CD8-positive, alpha-beta memory T cell (primary cell): ENCODE measurements around the gene CFAP77. TPM values are rescaled to one million over a fixed set of nuclear protein-coding genes. Genes with fewer than 3 reads are reported as not detected.

ENCODE experiments used
- CTCF ChIA-PET: fragments of 350-600 bp; sonication (Branson Sonifier 250); formaldehyde crosslinking; loops from one replicate; lab custom pipeline; 2021; ENCODE audit warnings: antibody characterized with exemption; lab: Charles Lee
- POLR2A ChIA-PET: fragments of 350-600 bp; sonication (Branson Sonifier 250); formaldehyde crosslinking; loops from one replicate; lab custom pipeline; 2021; ENCODE audit warnings: antibody characterized with exemption; lab: Charles Lee
- DNase-seq, 5 donors: peaks; one replicate each; pipeline versions ENCODE4 v3.0.0 to v3.0.0-alpha.2; 2020 to 2022; ENCODE audit warnings: mixed read lengths in 1 of 5
- H3K27ac ChIP-seq: one replicate; pipeline ENCODE4 v1.7.0; 2013; ENCODE audit warnings: low read depth, mild to moderate bottlenecking, low read length, moderate library complexity
- H3K27me3 ChIP-seq: 2 replicates; pipeline ENCODE4 v1.7.0; 2013; ENCODE audit warnings: low read length, mild to moderate bottlenecking; ENCODE audit not compliant: insufficient read depth, poor library complexity, severe bottlenecking
- H3K36me3 ChIP-seq: 2 replicates; pipeline ENCODE4 v1.7.0; 2013; ENCODE audit warnings: mild to moderate bottlenecking, low read length, moderate library complexity; ENCODE audit not compliant: insufficient read depth
- H3K4me1 ChIP-seq: 2 replicates; pipeline ENCODE4 v1.7.0; 2013; ENCODE audit warnings: mild to moderate bottlenecking, low read length, moderate library complexity; ENCODE audit not compliant: insufficient read depth
- H3K4me3 ChIP-seq: 2 replicates; pipeline ENCODE4 v1.7.0; 2013; ENCODE audit warnings: mild to moderate bottlenecking, low read length
- H3K9me3 ChIP-seq: 2 replicates; pipeline ENCODE4 v1.7.0; 2013; ENCODE audit warnings: mild to moderate bottlenecking, low read length
- H3K27ac Mint-ChIP-seq, 8 donors: one replicate each; pipeline ENCODE4 v1.8.0; 2020 to 2021; ENCODE audit warnings: mixed read lengths in 8 of 8, mild to moderate bottlenecking in 6 of 8, inconsistent platforms in 3 of 8, moderate library complexity in 3 of 8
- H3K27me3 Mint-ChIP-seq, 2 donors: one replicate each; pipeline ENCODE4 v1.8.0; 2020 to 2021; ENCODE audit warnings: mixed read lengths in 2 of 2, mild to moderate bottlenecking in 1 of 2, moderate library complexity in 1 of 2
- H3K36me3 Mint-ChIP-seq, 3 donors: one replicate each; pipeline ENCODE4 v1.8.0; 2020 to 2021; ENCODE audit warnings: mixed read lengths in 3 of 3, inconsistent platforms in 1 of 3, mild to moderate bottlenecking in 1 of 3
- H3K4me1 Mint-ChIP-seq, 3 donors: one replicate each; pipeline ENCODE4 v1.8.0; 2020 to 2021; ENCODE audit warnings: mixed read lengths in 3 of 3, inconsistent platforms in 1 of 3, mild to moderate bottlenecking in 1 of 3
- H3K4me3 Mint-ChIP-seq, 7 donors: one replicate each; pipeline ENCODE4 v1.8.0; 2020 to 2021; ENCODE audit warnings: mixed read lengths in 7 of 7, mild to moderate bottlenecking in 6 of 7, moderate library complexity in 4 of 7, inconsistent platforms in 2 of 7
- H3K9me3 Mint-ChIP-seq, 5 donors: one replicate each; pipeline ENCODE4 v1.8.0; 2020 to 2022; ENCODE audit warnings: mixed read lengths in 5 of 5, mild to moderate bottlenecking in 3 of 5, moderate library complexity in 2 of 5, inconsistent platforms in 1 of 5
- polyA plus RNA-seq: library from polyadenylated mRNA; unstranded; fragments of 300-500 nt; fragmentation: Illumina TruSeq; gene quantifications from one replicate; pipeline ENCODE4 v1.2.3, GENCODE V29; 2021
- total RNA-seq, 2 experiments: library from RNA; stranded (reverse); gene quantifications; one replicate each; pipeline ENCODE4 v1.2.3, GENCODE V29; 2021

Gene CFAP77
- total and polyA plus RNA-seq, 3 experiments from 2014 or later, result not detected

DNA sequence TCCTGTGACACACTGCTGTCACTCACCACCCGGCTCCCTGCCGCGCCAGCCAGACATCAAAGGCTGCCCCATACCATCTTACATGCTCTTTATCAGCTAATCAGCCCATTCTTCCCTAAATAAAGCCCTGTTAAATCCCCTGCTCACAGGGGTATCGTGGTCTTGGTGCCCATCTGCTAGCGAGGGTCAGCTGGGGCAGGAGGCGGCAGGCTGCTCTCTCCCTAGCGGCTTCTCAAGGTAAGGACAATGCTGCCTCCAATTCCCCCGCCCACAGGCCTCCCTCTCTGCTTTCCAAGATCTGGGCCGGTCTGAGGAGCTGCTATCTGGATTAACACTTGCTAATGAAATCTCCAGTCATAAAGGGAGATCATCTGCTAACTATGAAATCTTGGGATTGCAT lies 199.2 kb downstream of the CFAP77 start:
- DNase-seq, result no peak
- peaks cover 0 to 2% of the 10 kb centered on the region in 2 donors for H3K27me3 Mint-ChIP-seq
- no peaks in the 10 kb centered on the region for H3K9me3 Mint-ChIP-seq
- H3K36me3 Mint-ChIP-seq, result peaks cover 31 to 94% (median 44%) of the 10 kb centered on the region in 3 donors
- ChIA-PET CTCF (no interaction called here), POLR2A (no interaction called here)
- H3K9me3 ChIP-seq, result no peaks in the 10 kb centered on the region
- no peak overlapping the region for H3K27ac Mint-ChIP-seq
- no peak overlapping the region for H3K4me3 ChIP-seq
- no peaks in the 10 kb centered on the region for H3K4me1 ChIP-seq
- H3K4me3 Mint-ChIP-seq, result no peak overlapping the region
- H3K27ac ChIP-seq, result no peak overlapping the region
- H3K36me3 ChIP-seq, result peaks cover 40% of the 10 kb centered on the region
- no peaks in the 10 kb centered on the region for H3K4me1 Mint-ChIP-seq
- H3K27me3 ChIP-seq, result no peaks in the 10 kb centered on the region

DNA sequence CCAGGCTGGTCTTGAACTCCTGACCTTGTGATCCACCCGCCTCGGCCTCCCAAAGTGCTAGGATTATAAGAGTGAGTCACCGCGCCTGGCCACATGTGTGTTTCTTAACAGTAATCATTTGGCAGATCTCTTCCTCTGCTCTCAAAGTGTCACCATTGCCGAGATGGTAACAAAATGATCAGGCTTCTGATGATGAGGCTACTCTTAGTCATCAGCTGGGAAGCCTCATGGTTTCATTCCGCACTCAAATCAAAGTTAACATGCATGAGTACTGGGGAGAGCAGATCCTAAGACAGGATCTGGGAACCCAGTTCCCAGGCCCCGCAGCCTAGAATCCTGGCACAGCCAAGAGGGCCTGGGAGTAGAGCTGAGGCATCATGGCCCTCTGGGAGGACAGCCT lies 199.8 kb downstream of the CFAP77 start:
- Histone ChIP-seq H3K27ac (no peak overlapping the region), H3K4me1 (no peaks in the 10 kb centered on the region), H3K27me3 (no peaks in the 10 kb centered on the region), H3K4me3 (no peak overlapping the region), H3K36me3 (peaks cover 45% of the 10 kb centered on the region), H3K9me3 (no peaks in the 10 kb centered on the region)
- Mint-ChIP-seq H3K4me1 (peaks cover 0 to 1% (median 0%) of the 10 kb centered on the region in 3 donors), H3K9me3 (no peaks in the 10 kb centered on the region), H3K27ac (no peak overlapping the region), H3K27me3 (no peaks in the 10 kb centered on the region), H3K4me3 (no peak overlapping the region), H3K36me3 (peaks cover 33 to 94% (median 47%) of the 10 kb centered on the region in 3 donors)
- ChIA-PET CTCF (no interaction called here), POLR2A (no interaction called here)
- DNase-seq, result no peak

DNA sequence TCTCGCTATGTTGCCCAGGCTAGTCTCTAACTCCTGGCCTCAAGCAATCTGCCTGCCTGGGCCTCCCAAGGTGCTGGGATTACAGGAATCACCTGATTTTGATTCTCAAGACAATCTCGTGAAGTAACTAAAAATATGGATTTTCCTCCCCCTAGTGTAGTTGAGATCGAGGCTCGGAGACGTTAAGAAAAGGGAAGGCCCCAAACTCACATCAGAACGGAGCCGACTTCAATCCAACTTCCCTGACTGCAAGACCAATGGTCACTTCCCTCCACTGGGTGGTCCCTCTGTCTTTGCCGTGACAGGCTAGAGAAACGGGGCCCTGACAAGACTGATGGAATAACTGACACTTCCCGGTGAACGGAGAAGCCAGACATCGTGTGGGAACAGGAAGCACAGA lies 200.7 kb downstream of the CFAP77 start:
- CTCF ChIA-PET, result no interaction called here
- H3K4me1 Mint-ChIP-seq, result peaks cover 0 to 1% (median 0%) of the 10 kb centered on the region in 3 donors
- POLR2A ChIA-PET, result no interaction called here
- Histone ChIP-seq H3K27me3 (no peaks in the 10 kb centered on the region), H3K4me3 (no peak overlapping the region), H3K4me1 (no peaks in the 10 kb centered on the region), H3K36me3 (peaks cover 53% of the 10 kb centered on the region), H3K9me3 (no peaks in the 10 kb centered on the region), H3K27ac (no peak overlapping the region)
- peaks cover 33 to 94% (median 50%) of the 10 kb centered on the region in 3 donors for H3K36me3 Mint-ChIP-seq
- no peaks in the 10 kb centered on the region for H3K9me3 Mint-ChIP-seq
- no peaks in the 10 kb centered on the region for H3K27me3 Mint-ChIP-seq
- no peak for DNase-seq
- H3K4me3 Mint-ChIP-seq, result no peak overlapping the region
- H3K27ac Mint-ChIP-seq, result no peak overlapping the region

DNA sequence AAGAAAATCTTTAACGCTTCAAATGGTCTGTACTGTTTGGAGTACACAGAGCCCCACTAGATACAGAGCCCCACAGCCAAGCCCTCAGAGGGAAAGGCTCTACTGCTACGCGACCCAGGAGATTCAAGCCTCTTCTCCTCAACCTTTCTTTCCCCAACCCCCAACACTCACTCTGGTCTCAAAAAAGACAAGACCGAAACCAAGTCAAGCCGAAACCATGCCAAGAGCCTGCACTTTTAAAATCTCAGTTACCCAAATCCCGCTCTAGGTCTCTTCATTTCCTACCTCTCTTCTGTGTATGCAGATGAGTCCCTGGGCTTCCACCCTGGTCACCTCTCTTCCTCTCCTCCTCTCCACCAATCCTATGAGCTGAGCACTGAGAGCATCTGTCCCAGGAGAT lies 204.3 kb downstream of the CFAP77 start:
- H3K27ac ChIP-seq, result no peak overlapping the region
- Mint-ChIP-seq H3K9me3 (no peaks in the 10 kb centered on the region), H3K36me3 (peaks cover 44 to 96% (median 46%) of the 10 kb centered on the region in 3 donors), H3K27me3 (no peaks in the 10 kb centered on the region), H3K27ac (peak overlapping the region in 2 of 8 donors; percentile 71 to 78), H3K4me3 (no peak overlapping the region), H3K4me1 (peaks cover 3 to 6% (median 3%) of the 10 kb centered on the region in 3 donors)
- ChIA-PET POLR2A (no interaction called here), CTCF (no interaction called here)
- H3K9me3 ChIP-seq, result no peaks in the 10 kb centered on the region
- H3K4me3 ChIP-seq, result no peak overlapping the region
- no peak for DNase-seq
- H3K4me1 ChIP-seq, result no peaks in the 10 kb centered on the region
- H3K36me3 ChIP-seq, result peaks cover 47% of the 10 kb centered on the region
- no peaks in the 10 kb centered on the region for H3K27me3 ChIP-seq

DNA sequence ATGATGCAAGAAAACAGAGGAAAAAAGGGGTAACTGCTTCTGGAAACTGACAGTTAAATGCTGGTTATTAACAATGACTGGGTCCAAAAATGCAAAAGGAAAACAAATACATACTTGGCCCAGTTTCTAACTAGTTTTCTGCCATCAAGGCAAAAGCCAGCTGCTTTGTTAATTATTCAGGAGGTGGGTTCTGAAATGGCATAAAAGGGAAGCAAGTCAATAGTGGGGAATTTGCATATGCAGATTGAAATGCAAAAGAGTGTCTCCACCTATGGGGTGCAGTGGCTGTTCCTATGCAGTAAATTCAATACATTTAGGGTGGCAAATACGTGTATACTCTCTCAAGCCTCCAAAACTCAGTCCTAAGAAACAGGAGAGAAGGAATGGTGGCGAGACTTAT lies 205.8 kb downstream of the CFAP77 start:
- Histone ChIP-seq H3K27ac (no peak overlapping the region), H3K27me3 (no peaks in the 10 kb centered on the region), H3K4me3 (no peak overlapping the region), H3K9me3 (no peaks in the 10 kb centered on the region), H3K4me1 (no peaks in the 10 kb centered on the region), H3K36me3 (peaks cover 42% of the 10 kb centered on the region)
- POLR2A ChIA-PET, result no interaction called here
- Mint-ChIP-seq H3K27me3 (no peaks in the 10 kb centered on the region), H3K4me1 (peaks cover 3 to 6% (median 3%) of the 10 kb centered on the region in 3 donors), H3K9me3 (no peaks in the 10 kb centered on the region), H3K4me3 (no peak overlapping the region), H3K36me3 (peaks cover 33 to 95% (median 45%) of the 10 kb centered on the region in 3 donors), H3K27ac (no peak overlapping the region)
- CTCF ChIA-PET, result no interaction called here
- DNase-seq, result no peak

DNA sequence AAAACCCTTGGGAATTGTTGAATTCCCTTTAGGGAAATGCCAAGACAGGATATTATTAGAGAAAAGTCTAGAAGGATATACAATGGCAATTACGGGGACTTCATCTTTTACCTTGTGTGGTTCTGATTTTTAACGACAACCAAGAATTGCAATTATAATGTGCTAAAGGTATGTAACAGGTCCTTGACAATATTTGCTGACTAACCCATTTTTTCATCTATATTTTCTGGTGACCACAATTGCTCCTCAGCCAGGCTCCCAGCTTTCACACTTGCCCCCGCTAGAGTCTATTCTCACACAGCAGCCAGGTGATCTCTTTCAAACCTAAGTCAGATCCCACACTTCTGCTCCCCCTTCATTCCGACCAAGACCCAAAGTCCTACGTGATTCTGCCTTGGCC lies 206.7 kb downstream of the CFAP77 start:
- POLR2A ChIA-PET, result no interaction called here
- CTCF ChIA-PET, result no interaction called here
- no peak overlapping the region for H3K27ac Mint-ChIP-seq
- Histone ChIP-seq H3K27me3 (no peaks in the 10 kb centered on the region), H3K36me3 (peaks cover 33% of the 10 kb centered on the region), H3K27ac (no peak overlapping the region), H3K9me3 (no peaks in the 10 kb centered on the region), H3K4me1 (no peaks in the 10 kb centered on the region), H3K4me3 (no peak overlapping the region)
- no peak overlapping the region for H3K4me3 Mint-ChIP-seq
- peaks cover 3 to 6% (median 3%) of the 10 kb centered on the region in 3 donors for H3K4me1 Mint-ChIP-seq
- DNase-seq, result no peak
- H3K27me3 Mint-ChIP-seq, result no peaks in the 10 kb centered on the region
- no peaks in the 10 kb centered on the region for H3K9me3 Mint-ChIP-seq
- peaks cover 30 to 91% (median 43%) of the 10 kb centered on the region in 3 donors for H3K36me3 Mint-ChIP-seq

DNA sequence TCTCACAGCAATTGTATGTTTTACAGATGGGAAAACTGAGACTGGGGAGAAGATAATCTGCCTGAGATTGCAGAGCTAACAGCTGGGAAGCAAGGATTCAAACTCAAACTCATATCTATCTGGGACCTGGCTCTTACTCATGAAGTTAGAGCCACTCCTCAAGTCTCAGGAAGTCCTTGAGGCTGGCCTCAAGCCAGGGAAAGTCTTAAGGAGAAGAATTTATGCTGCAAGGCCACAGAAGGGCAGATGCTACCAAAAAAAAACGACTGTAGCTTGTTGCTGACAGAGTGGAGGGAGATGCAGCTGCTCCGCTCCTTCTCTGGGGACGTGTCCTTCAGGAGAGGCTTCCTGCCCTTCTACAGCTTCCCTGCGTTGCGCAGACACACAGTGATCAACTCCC lies 212.1 kb downstream of the CFAP77 start:
- Mint-ChIP-seq H3K9me3 (no peaks in the 10 kb centered on the region), H3K4me1 (peaks cover under 1 to 1% (median under 1%) of the 10 kb centered on the region in 3 donors), H3K36me3 (peaks cover 20 to 89% (median 32%) of the 10 kb centered on the region in 3 donors), H3K27ac (peak overlapping the region in 1 of 8 donors; percentile 44), H3K27me3 (no peaks in the 10 kb centered on the region), H3K4me3 (no peak overlapping the region)
- Histone ChIP-seq H3K36me3 (peaks cover 15% of the 10 kb centered on the region), H3K9me3 (no peaks in the 10 kb centered on the region), H3K4me3 (no peak overlapping the region), H3K27ac (no peak overlapping the region), H3K4me1 (no peaks in the 10 kb centered on the region), H3K27me3 (no peaks in the 10 kb centered on the region)
- POLR2A ChIA-PET, result no interaction called here
- CTCF ChIA-PET, result no interaction called here
- DNase-seq, result no peak
